H9 (cell line): Measurements from ENCODE around the gene BCAR3. TPM values are rescaled to one million over a fixed set of nuclear protein-coding genes. Genes with fewer than 3 reads are reported as not detected.

Experiments
- DNase-seq: peaks from one replicate; pipeline ENCODE4 v3.0.0-alpha.2; 2017
- H2AFZ ChIP-seq: one replicate; pipeline ENCODE4 v1.6.1; 2013; ENCODE audit warnings: mild to moderate bottlenecking, low read length, control low read depth, moderate library complexity
- H2AK5ac ChIP-seq: 2 replicates; pipeline ENCODE4 v1.6.1; 2013; ENCODE audit warnings: low read length, control low read depth, mixed read lengths; ENCODE audit not compliant: insufficient read length
- H2BK120ac ChIP-seq: one replicate; pipeline ENCODE4 v1.6.1; 2013; ENCODE audit warnings: low read depth, mild to moderate bottlenecking, low read length, control low read depth, inconsistent platforms; ENCODE audit not compliant: poor library complexity, severe bottlenecking
- H2BK12ac ChIP-seq: 2 replicates; pipeline ENCODE4 v1.6.1; 2013; ENCODE audit warnings: low read length, control low read depth, mixed read lengths, low read depth; ENCODE audit not compliant: insufficient read length
- H2BK15ac ChIP-seq: 2 replicates; pipeline ENCODE4 v1.6.1; 2013; ENCODE audit warnings: low read depth, low read length, control low read depth
- H2BK20ac ChIP-seq: one replicate; pipeline ENCODE4 v1.6.1; 2013; ENCODE audit warnings: low read depth, mild to moderate bottlenecking, low read length, control low read depth, inconsistent platforms; ENCODE audit not compliant: poor library complexity, severe bottlenecking
- H2BK5ac ChIP-seq: 2 replicates; pipeline ENCODE4 v1.6.1; 2013; ENCODE audit warnings: low read length, control low read depth, mixed read lengths; ENCODE audit not compliant: insufficient read length
- H3K14ac ChIP-seq: 2 replicates; pipeline ENCODE4 v1.6.1; 2013; ENCODE audit warnings: low read length, control low read depth; ENCODE audit not compliant: insufficient read depth
- H3K18ac ChIP-seq: 2 replicates; pipeline ENCODE4 v1.6.1; 2013; ENCODE audit warnings: low read depth, mild to moderate bottlenecking, mixed read lengths, low read length, control low read depth; ENCODE audit not compliant: insufficient read length
- H3K23ac ChIP-seq: 2 replicates; pipeline ENCODE4 v1.6.1; 2013; ENCODE audit warnings: low read length, control low read depth, mixed read lengths, low read depth; ENCODE audit not compliant: insufficient read length
- H3K23me2 ChIP-seq: 2 replicates; pipeline ENCODE4 v1.6.1; 2013; ENCODE audit warnings: low read depth, mild to moderate bottlenecking, mixed read lengths, low read length, control low read depth; ENCODE audit not compliant: insufficient read length, poor library complexity, severe bottlenecking
- H3K27ac ChIP-seq: 2 replicates; pipeline ENCODE4 v1.5.1; 2013; ENCODE audit warnings: low read length, control low read depth, mixed read lengths, low read depth; ENCODE audit not compliant: insufficient read length
- H3K27me3 ChIP-seq: 2 replicates; pipeline ENCODE4 v1.6.1; 2013; ENCODE audit warnings: low read length, control low read depth, inconsistent platforms; ENCODE audit not compliant: insufficient read depth
- H3K4ac ChIP-seq: 2 replicates; pipeline ENCODE4 v1.6.1; 2013; ENCODE audit warnings: low read depth, mild to moderate bottlenecking, control low read depth, inconsistent platforms, low read length, moderate library complexity
- H3K4me1 ChIP-seq: 2 replicates; pipeline ENCODE4 v1.6.1; 2013; ENCODE audit warnings: low read length, control low read depth, inconsistent platforms; ENCODE audit not compliant: insufficient read depth
- H3K4me2 ChIP-seq: 2 replicates; pipeline ENCODE4 v1.6.1; 2013; ENCODE audit warnings: low read length, control low read depth, mixed read lengths; ENCODE audit not compliant: insufficient read length, insufficient read depth
- H3K56ac ChIP-seq: 2 replicates; pipeline ENCODE4 v1.6.1; 2013; ENCODE audit warnings: low read depth, mild to moderate bottlenecking, mixed read lengths, low read length, control low read depth; ENCODE audit not compliant: insufficient read length
- H3K79me1 ChIP-seq: 2 replicates; pipeline ENCODE4 v1.6.1; 2013; ENCODE audit warnings: low read depth, mild to moderate bottlenecking, moderate library complexity, low read length, control low read depth, inconsistent platforms; ENCODE audit not compliant: insufficient read depth, poor library complexity, severe bottlenecking
- H3K79me2 ChIP-seq: 2 replicates; pipeline ENCODE4 v1.6.1; 2013; ENCODE audit warnings: low read length, control low read depth, inconsistent platforms; ENCODE audit not compliant: insufficient read depth
- H3K9ac ChIP-seq: 2 replicates; pipeline ENCODE4 v1.6.1; 2013; ENCODE audit warnings: low read length, control low read depth, mixed read lengths; ENCODE audit not compliant: insufficient read length; ENCODE audit errors: extremely low read depth
- H3K9me3 ChIP-seq: one replicate; pipeline ENCODE4 v1.6.1; 2013; ENCODE audit warnings: low read depth, low read length, inconsistent platforms; ENCODE audit not compliant: control insufficient read depth
- H3T11ph ChIP-seq: one replicate; pipeline ENCODE4 v1.6.1; 2013; ENCODE audit warnings: mild to moderate bottlenecking, low read length, control low read depth, inconsistent platforms
- H4K20me1 ChIP-seq: one replicate; pipeline ENCODE4 v1.6.1; 2013; ENCODE audit not compliant: control insufficient read depth, insufficient read length, insufficient read depth
- H4K5ac ChIP-seq: 2 replicates; pipeline ENCODE4 v1.6.1; 2013; ENCODE audit warnings: low read depth, mild to moderate bottlenecking, mixed read lengths, low read length, control low read depth; ENCODE audit not compliant: insufficient read length
- H4K8ac ChIP-seq: replicated peaks from 2 replicates; pipeline ENCODE4 v1.6.1; 2013; ENCODE audit warnings: low read length, control low read depth, mixed read lengths, low read depth; ENCODE audit not compliant: insufficient read length
- H4K91ac ChIP-seq: 2 replicates; pipeline ENCODE4 v1.6.1; 2013; ENCODE audit warnings: low read depth, mild to moderate bottlenecking, moderate library complexity, mixed read lengths, low read length, control low read depth; ENCODE audit not compliant: insufficient read length
- H3K27ac Mint-ChIP-seq, 3 experiments: 2 replicates in 2 of 3; 3 replicates in 1 of 3; pipeline ENCODE4 v1.8.0; 2020 to 2021; ENCODE audit warnings: mixed read lengths in 3 of 3, mild to moderate bottlenecking in 1 of 3, moderate library complexity in 1 of 3
- H3K27me3 Mint-ChIP-seq: 2 replicates; pipeline ENCODE4 v1.8.0; 2021; ENCODE audit warnings: low read depth, mild to moderate bottlenecking, moderate library complexity, mixed read lengths
- H3K36me3 Mint-ChIP-seq, 3 experiments: 2 replicates in 2 of 3; 3 replicates in 1 of 3; pipeline ENCODE4 v1.8.0; 2020 to 2021; ENCODE audit warnings: low read depth in 3 of 3, mixed read lengths in 3 of 3; ENCODE audit not compliant: insufficient read depth in 1 of 3
- H3K4me1 Mint-ChIP-seq, 2 experiments: 2 replicates each; pipeline ENCODE4 v1.8.0; 2020; ENCODE audit warnings: mixed read lengths in 2 of 2
- H3K4me3 Mint-ChIP-seq, 2 experiments: 2 replicates in 1 of 2; 3 replicates in 1 of 2; pipeline ENCODE4 v1.8.0; 2020 to 2021; ENCODE audit warnings: mild to moderate bottlenecking in 2 of 2, mixed read lengths in 2 of 2, moderate library complexity in 1 of 2
- H3K9me3 Mint-ChIP-seq, 2 experiments: 2 replicates in 1 of 2; 3 replicates in 1 of 2; pipeline ENCODE4 v1.8.0; 2020; ENCODE audit warnings: mild to moderate bottlenecking in 2 of 2, mixed read lengths in 2 of 2, moderate library complexity in 1 of 2
- WGBS: extraction: QIAGEN DNeasy Blood & Tissue Kit; methylation state at CpG from one replicate; pipeline ENCODE4 v1.1.7; 2013; ENCODE audit warnings: missing lambda C conversion rate, low lambda C conversion rate, mixed read lengths; ENCODE audit not compliant: insufficient read length; ENCODE audit errors: extremely low coverage; 5-methylcytosine and 5-hydroxymethylcytosine counted together
- total RNA-seq: library from RNA; stranded (reverse); gene quantifications from 2 replicates; pipeline ENCODE4 v1.2.1, GENCODE V29; 2021
- TF ChIP-seq, protein P1 (sequence below): fragments of 200-600 bp; sonication (generic); conservative IDR thresholded peaks from 3 replicates; pipeline ENCODE4 v1.8.0; 2021; ENCODE audit warnings: antibody characterized with exemption, mild to moderate bottlenecking

The BCAR3 gene
- total RNA-seq, 1 experiment from 2014 or later: 4.9 TPM

DNA sequence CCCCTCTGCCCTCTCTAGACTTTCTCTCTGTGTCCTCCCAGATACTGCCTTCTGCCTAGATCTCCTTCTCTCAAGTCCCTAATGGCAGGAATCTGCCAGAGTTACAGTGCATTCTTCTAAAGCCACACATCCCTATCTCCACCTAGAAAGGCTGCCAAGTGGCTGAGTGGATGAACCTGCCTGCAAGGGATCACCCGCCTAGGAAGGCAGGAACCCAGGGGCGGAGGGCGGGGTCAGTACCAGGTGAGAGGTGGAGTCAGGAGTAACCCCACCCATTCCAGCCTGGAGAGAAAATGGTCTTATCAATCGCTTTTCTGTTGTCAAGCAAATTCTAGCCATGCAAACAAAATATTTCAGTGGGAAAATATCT lies 60.8 kb downstream of the BCAR3 start:
- H3K27ac Mint-ChIP-seq: no peak overlapping the region
- no CpG with 5 or more reads among the region's 4 CpGs for WGBS
- no peak overlapping the region for H3K9ac ChIP-seq
- H3K4ac ChIP-seq: no peak overlapping the region
- H3K9me3 Mint-ChIP-seq: no peaks in the 10 kb centered on the region
- H3K14ac ChIP-seq: no peak overlapping the region
- H4K5ac ChIP-seq: no peak overlapping the region
- no peaks in the 10 kb centered on the region for H3K79me1 ChIP-seq
- peaks cover 22% of the 10 kb centered on the region for H3K4me1 ChIP-seq
- no peak overlapping the region for H4K91ac ChIP-seq
- no peaks in the 10 kb centered on the region for H4K20me1 ChIP-seq
- H3K27ac ChIP-seq: no peak overlapping the region
- no peak overlapping the region for H3K23ac ChIP-seq
- no peaks in the 10 kb centered on the region for H3K23me2 ChIP-seq
- H3K79me2 ChIP-seq: no peaks in the 10 kb centered on the region
- H2AFZ ChIP-seq: no peak overlapping the region
- no peaks in the 10 kb centered on the region for H3K9me3 ChIP-seq
- no peaks in the 10 kb centered on the region for H3K27me3 Mint-ChIP-seq
- TF ChIP-seq, protein P1, sequence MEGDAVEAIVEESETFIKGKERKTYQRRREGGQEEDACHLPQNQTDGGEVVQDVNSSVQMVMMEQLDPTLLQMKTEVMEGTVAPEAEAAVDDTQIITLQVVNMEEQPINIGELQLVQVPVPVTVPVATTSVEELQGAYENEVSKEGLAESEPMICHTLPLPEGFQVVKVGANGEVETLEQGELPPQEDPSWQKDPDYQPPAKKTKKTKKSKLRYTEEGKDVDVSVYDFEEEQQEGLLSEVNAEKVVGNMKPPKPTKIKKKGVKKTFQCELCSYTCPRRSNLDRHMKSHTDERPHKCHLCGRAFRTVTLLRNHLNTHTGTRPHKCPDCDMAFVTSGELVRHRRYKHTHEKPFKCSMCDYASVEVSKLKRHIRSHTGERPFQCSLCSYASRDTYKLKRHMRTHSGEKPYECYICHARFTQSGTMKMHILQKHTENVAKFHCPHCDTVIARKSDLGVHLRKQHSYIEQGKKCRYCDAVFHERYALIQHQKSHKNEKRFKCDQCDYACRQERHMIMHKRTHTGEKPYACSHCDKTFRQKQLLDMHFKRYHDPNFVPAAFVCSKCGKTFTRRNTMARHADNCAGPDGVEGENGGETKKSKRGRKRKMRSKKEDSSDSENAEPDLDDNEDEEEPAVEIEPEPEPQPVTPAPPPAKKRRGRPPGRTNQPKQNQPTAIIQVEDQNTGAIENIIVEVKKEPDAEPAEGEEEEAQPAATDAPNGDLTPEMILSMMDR: no peak
- H3K27me3 ChIP-seq: no peaks in the 10 kb centered on the region
- H4K8ac ChIP-seq: no peak overlapping the region
- peaks cover 48 to 49% of the 10 kb centered on the region in 2 experiments for H3K4me1 Mint-ChIP-seq
- no peak overlapping the region for H3K56ac ChIP-seq
- H2BK12ac ChIP-seq: no peak overlapping the region
- no peak overlapping the region for H3K4me3 Mint-ChIP-seq
- H2BK15ac ChIP-seq: no peak overlapping the region
- no peak overlapping the region for H3T11ph ChIP-seq
- no peak overlapping the region for H3K4me2 ChIP-seq
- H3K36me3 Mint-ChIP-seq: no peaks in the 10 kb centered on the region; a peak in 1 of 7 replicates
- peak; percentile 68 for DNase-seq
- H2AK5ac ChIP-seq: no peak overlapping the region
- H2BK5ac ChIP-seq: no peak overlapping the region
- no peak overlapping the region for H2BK20ac ChIP-seq
- H2BK120ac ChIP-seq: no peak overlapping the region
- no peak overlapping the region for H3K18ac ChIP-seq
